HepG2 (cell line): ENCODE results near the gene POLR2B. TPM values are rescaled to one million over a fixed set of nuclear protein-coding genes. Genes with fewer than 3 reads are reported as not detected.

Experiments used
- CSRNP1 ChIP-seq: sonication (generic); formaldehyde crosslinking; IDR thresholded peaks from 2 replicates; pipeline ENCODE4 v1.8.1; 2023; ENCODE audit warnings: mild to moderate bottlenecking, missing genetic modification reagents
- ELF3 ChIP-seq: IDR thresholded peaks from 2 replicates; pipeline ENCODE4 v1.6.1; 2016; ENCODE audit warnings: missing genetic modification reagents, missing compliant biosample characterization
- GABPA ChIP-seq, 2 experiments: IDR thresholded peaks; 2 replicates each; pipeline ENCODE4 v1.6.1; 2011 to 2016; ENCODE audit warnings: low read depth in 2 of 2, low read length in 1 of 2, missing biosample characterization in 1 of 2, missing genetic modification characterization in 1 of 2
- MAZ ChIP-seq, 2 experiments: sonication (generic) in 1 of 2; formaldehyde crosslinking in 1 of 2; IDR thresholded peaks; 2 replicates each; pipeline versions ENCODE4 v1.5.0 to v1.6.1; 2012 to 2020; ENCODE audit warnings: low read depth in 2 of 2, mild to moderate bottlenecking in 2 of 2, borderline replicate concordance in 1 of 2, improper control_type of control experiment in 1 of 2, low read length in 1 of 2, missing genetic modification reagents in 1 of 2, moderate library complexity in 1 of 2
- SOX5 ChIP-seq: IDR thresholded peaks from 2 replicates; pipeline ENCODE4 v1.6.1; 2016; ENCODE audit warnings: borderline replicate concordance
- STAT5B ChIP-seq: sonication (generic); formaldehyde crosslinking; IDR thresholded peaks from 2 replicates; pipeline ENCODE4 v1.4.0; 2020; ENCODE audit warnings: missing genetic modification reagents
- TFDP1 ChIP-seq: IDR thresholded peaks from 2 replicates; pipeline ENCODE4 v1.6.1; 2016; ENCODE audit warnings: missing compliant biosample characterization, missing genetic modification reagents, borderline replicate concordance
- YEATS2 ChIP-seq: sonication (generic); formaldehyde crosslinking; IDR thresholded peaks from 2 replicates; pipeline ENCODE4 v1.4.0; 2020; ENCODE audit warnings: missing genetic modification reagents, borderline replicate concordance
- ZBTB7A ChIP-seq: sonication (generic); formaldehyde crosslinking; IDR thresholded peaks from 2 replicates; pipeline ENCODE4 v1.8.0; 2022; ENCODE audit warnings: mild to moderate bottlenecking, missing genetic modification reagents
- ZNF20 ChIP-seq: sonication (generic); formaldehyde crosslinking; IDR thresholded peaks from 2 replicates; pipeline ENCODE4 v1.4.0; 2020; ENCODE audit warnings: mild to moderate bottlenecking, moderate library complexity, missing genetic modification reagents
- ZNF552 ChIP-seq: sonication (generic); formaldehyde crosslinking; IDR thresholded peaks from 2 replicates; pipeline ENCODE4 v1.9.0; 2022; ENCODE audit warnings: missing genetic modification reagents, mild to moderate bottlenecking, borderline replicate concordance
- ZNF589 ChIP-seq: sonication (generic); formaldehyde crosslinking; conservative IDR thresholded peaks from 2 replicates; pipeline ENCODE4 v1.8.0; 2022; ENCODE audit warnings: mild to moderate bottlenecking, moderate library complexity, missing genetic modification reagents
- ZNF772 ChIP-seq: sonication (generic); formaldehyde crosslinking; IDR thresholded peaks from 2 replicates; pipeline ENCODE4 v1.5.0; 2020; ENCODE audit warnings: mild to moderate bottlenecking, missing genetic modification reagents
- ZNF781 ChIP-seq: sonication (generic); formaldehyde crosslinking; IDR thresholded peaks from 2 replicates; pipeline ENCODE4 v1.5.1; 2020; ENCODE audit warnings: borderline replicate concordance, mild to moderate bottlenecking, missing genetic modification reagents; ENCODE audit errors: not compliant biosample characterization
- polyA plus RNA-seq, 8 experiments: library from polyadenylated mRNA; depleted of rRNA in 3 of 8; stranded (reverse) in 7 of 8; unstranded in 1 of 8; fragments of >200 nt; fragmentation: Illumina TruSeq in 4 of 8; extraction: Trizol in 4 of 8; gene quantifications; 2 replicates each; pipeline versions ENCODE4 v1.2.1 to v1.2.3, GENCODE V29; 2011 to 2016; ENCODE audit warnings: low read depth in 4 of 8, missing spikeins in 1 of 8, mixed read lengths in 1 of 8; ENCODE audit not compliant: insufficient read depth in 1 of 8
- total RNA-seq, 5 experiments: library from RNA; depleted of rRNA; stranded (reverse); fragments of >200 nt; fragmentation: Illumina TruSeq; extraction: Trizol; gene quantifications; 2 replicates each; pipeline ENCODE4 v1.2.3, GENCODE V29; 2016; ENCODE audit warnings: low read depth in 1 of 5
- TF ChIP-seq, protein P1 (sequence below): sonication (generic); formaldehyde crosslinking; IDR thresholded peaks from 2 replicates; pipeline ENCODE4 v1.9.0; 2021; ENCODE audit warnings: mild to moderate bottlenecking, missing genetic modification reagents
- TF ChIP-seq, protein P2 (sequence below): sonication (generic); formaldehyde crosslinking; IDR thresholded peaks from 2 replicates; pipeline ENCODE4 v1.8.1; 2023; ENCODE audit warnings: missing genetic modification reagents, mild to moderate bottlenecking, borderline replicate concordance
- TF ChIP-seq, protein P3 (sequence below): sonication (generic); formaldehyde crosslinking; IDR thresholded peaks from 2 replicates; pipeline ENCODE4 v1.5.1; 2020; ENCODE audit warnings: mild to moderate bottlenecking, missing genetic modification reagents, borderline replicate concordance

Gene POLR2B
- total and polyA plus RNA-seq, 2 of the 13 experiments (the other 11 are each of a cell fraction or from before 2014, with no cell fraction given) = 70.6 to 116 TPM

DNA sequence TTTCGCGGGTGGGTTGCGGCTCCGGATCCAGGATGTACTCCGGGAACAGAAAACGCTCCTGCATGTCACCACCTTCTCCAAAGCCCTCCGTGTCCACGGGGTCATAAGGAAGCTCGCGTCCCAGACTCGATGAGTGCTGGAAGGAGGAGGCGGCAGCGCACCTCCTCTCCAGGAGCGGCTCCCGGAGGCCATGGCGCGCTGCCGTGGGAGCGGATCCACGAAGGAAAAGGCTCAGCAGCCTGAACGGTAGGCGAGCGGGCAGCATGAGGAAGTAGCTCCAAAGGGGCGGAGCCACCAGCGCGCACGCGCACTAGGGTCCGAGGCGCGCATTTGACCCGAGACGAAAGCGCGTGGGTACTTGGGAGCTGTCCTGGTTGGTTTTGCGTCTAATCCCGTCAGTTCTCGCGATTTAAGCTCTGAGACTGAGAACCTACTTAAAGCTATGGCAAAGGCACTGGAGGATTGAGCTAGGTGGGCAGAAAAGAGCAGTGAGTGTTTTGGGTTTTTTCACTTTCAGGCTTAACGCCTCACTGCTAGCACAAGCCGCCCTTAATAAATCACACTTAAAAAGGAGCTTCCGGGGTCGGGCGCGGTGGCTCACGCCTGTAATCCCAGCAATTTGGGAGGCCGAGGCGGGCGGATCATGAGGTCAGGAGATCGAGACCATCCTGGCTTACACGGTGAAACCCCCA, 1.2 kb upstream of the POLR2B start, which contains the start of gene NOA1 (continued):
- TF ChIP-seq, protein P1, sequence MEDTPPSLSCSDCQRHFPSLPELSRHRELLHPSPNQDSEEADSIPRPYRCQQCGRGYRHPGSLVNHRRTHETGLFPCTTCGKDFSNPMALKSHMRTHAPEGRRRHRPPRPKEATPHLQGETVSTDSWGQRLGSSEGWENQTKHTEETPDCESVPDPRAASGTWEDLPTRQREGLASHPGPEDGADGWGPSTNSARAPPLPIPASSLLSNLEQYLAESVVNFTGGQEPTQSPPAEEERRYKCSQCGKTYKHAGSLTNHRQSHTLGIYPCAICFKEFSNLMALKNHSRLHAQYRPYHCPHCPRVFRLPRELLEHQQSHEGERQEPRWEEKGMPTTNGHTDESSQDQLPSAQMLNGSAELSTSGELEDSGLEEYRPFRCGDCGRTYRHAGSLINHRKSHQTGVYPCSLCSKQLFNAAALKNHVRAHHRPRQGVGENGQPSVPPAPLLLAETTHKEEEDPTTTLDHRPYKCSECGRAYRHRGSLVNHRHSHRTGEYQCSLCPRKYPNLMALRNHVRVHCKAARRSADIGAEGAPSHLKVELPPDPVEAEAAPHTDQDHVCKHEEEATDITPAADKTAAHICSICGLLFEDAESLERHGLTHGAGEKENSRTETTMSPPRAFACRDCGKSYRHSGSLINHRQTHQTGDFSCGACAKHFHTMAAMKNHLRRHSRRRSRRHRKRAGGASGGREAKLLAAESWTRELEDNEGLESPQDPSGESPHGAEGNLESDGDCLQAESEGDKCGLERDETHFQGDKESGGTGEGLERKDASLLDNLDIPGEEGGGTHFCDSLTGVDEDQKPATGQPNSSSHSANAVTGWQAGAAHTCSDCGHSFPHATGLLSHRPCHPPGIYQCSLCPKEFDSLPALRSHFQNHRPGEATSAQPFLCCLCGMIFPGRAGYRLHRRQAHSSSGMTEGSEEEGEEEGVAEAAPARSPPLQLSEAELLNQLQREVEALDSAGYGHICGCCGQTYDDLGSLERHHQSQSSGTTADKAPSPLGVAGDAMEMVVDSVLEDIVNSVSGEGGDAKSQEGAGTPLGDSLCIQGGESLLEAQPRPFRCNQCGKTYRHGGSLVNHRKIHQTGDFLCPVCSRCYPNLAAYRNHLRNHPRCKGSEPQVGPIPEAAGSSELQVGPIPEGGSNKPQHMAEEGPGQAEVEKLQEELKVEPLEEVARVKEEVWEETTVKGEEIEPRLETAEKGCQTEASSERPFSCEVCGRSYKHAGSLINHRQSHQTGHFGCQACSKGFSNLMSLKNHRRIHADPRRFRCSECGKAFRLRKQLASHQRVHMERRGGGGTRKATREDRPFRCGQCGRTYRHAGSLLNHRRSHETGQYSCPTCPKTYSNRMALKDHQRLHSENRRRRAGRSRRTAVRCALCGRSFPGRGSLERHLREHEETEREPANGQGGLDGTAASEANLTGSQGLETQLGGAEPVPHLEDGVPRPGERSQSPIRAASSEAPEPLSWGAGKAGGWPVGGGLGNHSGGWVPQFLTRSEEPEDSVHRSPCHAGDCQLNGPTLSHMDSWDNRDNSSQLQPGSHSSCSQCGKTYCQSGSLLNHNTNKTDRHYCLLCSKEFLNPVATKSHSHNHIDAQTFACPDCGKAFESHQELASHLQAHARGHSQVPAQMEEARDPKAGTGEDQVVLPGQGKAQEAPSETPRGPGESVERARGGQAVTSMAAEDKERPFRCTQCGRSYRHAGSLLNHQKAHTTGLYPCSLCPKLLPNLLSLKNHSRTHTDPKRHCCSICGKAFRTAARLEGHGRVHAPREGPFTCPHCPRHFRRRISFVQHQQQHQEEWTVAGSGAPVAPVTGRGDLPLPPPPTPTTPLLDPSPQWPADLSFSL (CRISPR knock-in tag) = no peak
- TF ChIP-seq TFDP1 (CRISPR knock-in tag) = peak; percentile 34; the same call in 1 of the 2 replicates
- TF ChIP-seq ZNF20 = no peak
- TF ChIP-seq ZNF552 = no peak
- TF ChIP-seq ZBTB7A (CRISPR knock-in tag) = no peak
- TF ChIP-seq, protein P2, sequence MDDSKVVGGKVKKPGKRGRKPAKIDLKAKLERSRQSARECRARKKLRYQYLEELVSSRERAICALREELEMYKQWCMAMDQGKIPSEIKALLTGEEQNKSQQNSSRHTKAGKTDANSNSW (CRISPR knock-in tag) = no peak
- TF ChIP-seq ZNF781 = no peak
- no peak for TF ChIP-seq ZNF589
- no peak for TF ChIP-seq STAT5B
- TF ChIP-seq YEATS2 = peak; percentile 70; the same call in 1 of the 2 replicates
- TF ChIP-seq, protein P3, sequence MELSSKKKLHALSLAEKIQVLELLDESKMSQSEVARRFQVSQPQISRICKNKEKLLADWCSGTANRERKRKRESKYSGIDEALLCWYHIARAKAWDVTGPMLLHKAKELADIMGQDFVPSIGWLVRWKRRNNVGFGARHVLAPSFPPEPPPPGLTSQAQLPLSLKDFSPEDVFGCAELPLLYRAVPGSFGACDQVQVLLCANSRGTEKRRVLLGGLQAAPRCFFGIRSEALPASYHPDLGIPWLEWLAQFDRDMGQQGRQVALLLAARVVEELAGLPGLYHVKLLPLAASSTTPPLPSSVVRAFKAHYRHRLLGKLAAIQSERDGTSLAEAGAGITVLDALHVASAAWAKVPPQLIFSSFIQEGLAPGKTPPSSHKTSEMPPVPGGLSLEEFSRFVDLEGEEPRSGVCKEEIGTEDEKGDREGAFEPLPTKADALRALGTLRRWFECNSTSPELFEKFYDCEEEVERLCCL (CRISPR knock-in tag) = no peak
- no peak for TF ChIP-seq GABPA (IDR thresholded peaks at IDR 0.05; ENCODE audit: low read depth, low read length)
- TF ChIP-seq GABPA (CRISPR knock-in tag; IDR thresholded peaks at IDR 0.05; ENCODE audit: low read depth) = 0 out of 2 replicates have a peak, but pooled peaks have one; percentile 18
- TF ChIP-seq ELF3 (CRISPR knock-in tag) = peak; percentile 92
- no peak for TF ChIP-seq MAZ (IDR thresholded peaks at IDR 0.05; ENCODE audit: borderline replicate concordance, low read depth, low read length)
- TF ChIP-seq MAZ (CRISPR knock-in tag; IDR thresholded peaks at IDR 0.05; ENCODE audit: low read depth) = peak; percentile 20; the same call in 1 of the 2 replicates
- peak; percentile 68; the same call in 1 of the 2 replicates for TF ChIP-seq ZNF772 (CRISPR knock-in tag)
- no peak for TF ChIP-seq CSRNP1 (CRISPR knock-in tag)
- no peak for TF ChIP-seq SOX5
